ENCODE measurements around the gene MRPL16. TPM values are rescaled to one million over a fixed set of nuclear protein-coding genes. Genes with fewer than 3 reads are reported as not detected.

Gene MRPL16
- total and polyA plus RNA-seq, 2 of the 13 experiments (the other 11 are each of a cell fraction or from before 2014, with no cell fraction given) = 45.3 to 62.6 TPM

DNA sequence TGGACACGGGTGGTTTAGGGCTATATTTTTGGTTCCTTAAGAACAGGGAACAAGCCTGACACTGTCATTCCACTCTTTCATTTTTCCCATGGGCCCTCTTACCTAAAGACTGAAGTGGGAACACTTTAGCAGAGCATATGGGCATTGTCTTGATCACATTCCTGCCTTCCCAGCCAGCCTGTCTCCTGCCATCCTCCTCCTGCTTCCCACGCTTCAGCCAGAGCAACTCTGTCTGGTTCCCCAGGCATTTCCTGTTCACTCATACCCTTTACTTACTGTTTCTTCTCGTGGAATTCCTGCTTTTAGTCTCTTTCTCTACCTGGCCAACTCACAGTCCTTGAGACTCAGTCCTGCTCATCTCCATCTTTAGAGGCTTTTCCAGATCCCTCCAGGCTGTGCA lies 22.8 kb downstream of the MRPL16 start (continued):
- TF ChIP-seq, protein P1, sequence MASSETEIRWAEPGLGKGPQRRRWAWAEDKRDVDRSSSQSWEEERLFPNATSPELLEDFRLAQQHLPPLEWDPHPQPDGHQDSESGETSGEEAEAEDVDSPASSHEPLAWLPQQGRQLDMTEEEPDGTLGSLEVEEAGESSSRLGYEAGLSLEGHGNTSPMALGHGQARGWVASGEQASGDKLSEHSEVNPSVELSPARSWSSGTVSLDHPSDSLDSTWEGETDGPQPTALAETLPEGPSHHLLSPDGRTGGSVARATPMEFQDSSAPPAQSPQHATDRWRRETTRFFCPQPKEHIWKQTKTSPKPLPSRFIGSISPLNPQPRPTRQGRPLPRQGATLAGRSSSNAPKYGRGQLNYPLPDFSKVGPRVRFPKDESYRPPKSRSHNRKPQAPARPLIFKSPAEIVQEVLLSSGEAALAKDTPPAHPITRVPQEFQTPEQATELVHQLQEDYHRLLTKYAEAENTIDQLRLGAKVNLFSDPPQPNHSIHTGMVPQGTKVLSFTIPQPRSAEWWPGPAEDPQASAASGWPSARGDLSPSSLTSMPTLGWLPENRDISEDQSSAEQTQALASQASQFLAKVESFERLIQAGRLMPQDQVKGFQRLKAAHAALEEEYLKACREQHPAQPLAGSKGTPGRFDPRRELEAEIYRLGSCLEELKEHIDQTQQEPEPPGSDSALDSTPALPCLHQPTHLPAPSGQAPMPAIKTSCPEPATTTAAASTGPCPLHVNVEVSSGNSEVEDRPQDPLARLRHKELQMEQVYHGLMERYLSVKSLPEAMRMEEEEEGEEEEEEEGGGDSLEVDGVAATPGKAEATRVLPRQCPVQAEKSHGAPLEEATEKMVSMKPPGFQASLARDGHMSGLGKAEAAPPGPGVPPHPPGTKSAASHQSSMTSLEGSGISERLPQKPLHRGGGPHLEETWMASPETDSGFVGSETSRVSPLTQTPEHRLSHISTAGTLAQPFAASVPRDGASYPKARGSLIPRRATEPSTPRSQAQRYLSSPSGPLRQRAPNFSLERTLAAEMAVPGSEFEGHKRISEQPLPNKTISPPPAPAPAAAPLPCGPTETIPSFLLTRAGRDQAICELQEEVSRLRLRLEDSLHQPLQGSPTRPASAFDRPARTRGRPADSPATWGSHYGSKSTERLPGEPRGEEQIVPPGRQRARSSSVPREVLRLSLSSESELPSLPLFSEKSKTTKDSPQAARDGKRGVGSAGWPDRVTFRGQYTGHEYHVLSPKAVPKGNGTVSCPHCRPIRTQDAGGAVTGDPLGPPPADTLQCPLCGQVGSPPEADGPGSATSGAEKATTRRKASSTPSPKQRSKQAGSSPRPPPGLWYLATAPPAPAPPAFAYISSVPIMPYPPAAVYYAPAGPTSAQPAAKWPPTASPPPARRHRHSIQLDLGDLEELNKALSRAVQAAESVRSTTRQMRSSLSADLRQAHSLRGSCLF (CRISPR knock-in tag; IDR thresholded peaks at IDR 0.05; ENCODE audit: borderline replicate concordance) = no peak

GRCh38 chr11:59787255-59787588 lies 23.4 kb downstream of the MRPL16 start:
- ChIA-PET POLR2A (interaction anchor here (0.8 to 2.1 kb wide), 7 partner anchors 9 to 33 kb away, joined by 3 to 9 read pairs (median 3); partner anchors contain the start of gene MRPL16), CTCF (ENCODE audit: low intra/inter-chr PET ratio, low total read pairs) (no interaction called here)
- H3K4me1 ChIP-seq (ENCODE audit: insufficient read depth, low read length) = peaks cover 15% of the 10 kb centered on the region
- FAIRE-seq (no peak), ATAC-seq (peak; percentile 83; the same call in 2 of the 3 replicates), DNase-seq (ENCODE audit: low spot score) (no peak)
- peaks cover 8 to 12% of the 10 kb centered on the region in 2 experiments; a peak in 4 of 5 replicates for H3K36me3 ChIP-seq (replicated peaks in 1 of 2; ENCODE audit: control insufficient read depth in 1 of 2, insufficient read depth in 2 of 2, low read length in 2 of 2)
- H3K79me2 ChIP-seq (ENCODE audit: insufficient read depth, low read length) = no peaks in the 10 kb centered on the region
- no peaks in the 10 kb centered on the region for H4K20me1 ChIP-seq (ENCODE audit: insufficient read depth, low read length)
- in situ Hi-C loops (cut with HindIII; ENCODE audit: extremely low pct_ligation_motif_present, low pct_unique_long_range_greater_than_20kb) (no loop called here), intact Hi-C loops (cut with micrococcal nuclease; ENCODE audit: unreplicated experiment) (loop anchor here (1.0 to 5.0 kb wide), 2 partner anchors 11 to 35 kb away; no protein-coding TSS in a partner anchor)
- no TSS peak for BruUV-seq (replicated peaks)
- H3K4me2 ChIP-seq (ENCODE audit: low read depth, low read length) = peak overlapping the region; percentile 28
- 87% methylated on average over 4 of the region's 4 CpGs for WGBS (ENCODE audit: low lambda C conversion rate)
- H3K27ac ChIP-seq (ENCODE audit: extremely low read length, insufficient read depth, low read length) = no peak overlapping the region
- no peak overlapping the region for H2AFZ ChIP-seq (ENCODE audit: low read length)
- no peak overlapping the region for H3K4me3 ChIP-seq (replicated peaks in 1 of 3; ENCODE audit: insufficient read depth in 1 of 3, low read depth in 2 of 3, low read length in 3 of 3)
- no peak overlapping the region for H3K9ac ChIP-seq (ENCODE audit: insufficient read depth, low read depth, low read length)
- H3K9me3 ChIP-seq (ENCODE audit: low read length) = no peaks in the 10 kb centered on the region
- H3K27me3 ChIP-seq (ENCODE audit: control insufficient read depth in 1 of 2, insufficient read depth in 2 of 2, low read length in 2 of 2) = no peaks in the 10 kb centered on the region
- TF ChIP-seq ZNF691 (CRISPR knock-in tag; IDR thresholded peaks at IDR 0.05; ENCODE audit: borderline replicate concordance, low read depth) (0 out of 2 replicates have a peak, but pooled peaks have one; percentile 4), KMT2B (CRISPR knock-in tag; IDR thresholded peaks at IDR 0.05) (no peak), PAWR (CRISPR knock-in tag; IDR thresholded peaks at IDR 0.05; ENCODE audit: borderline replicate concordance) (no peak), TCF7L2 (IDR thresholded peaks at IDR 0.05; ENCODE audit: low read depth, low read length) (no peak), MTF2 (CRISPR knock-in tag; IDR thresholded peaks at IDR 0.05; ENCODE audit: borderline replicate concordance) (no peak), ZFP36L1 (CRISPR knock-in tag; IDR thresholded peaks at IDR 0.05) (peak; percentile 59; the same call in 1 of the 2 replicates), ZNF710 (CRISPR knock-in tag; IDR thresholded peaks at IDR 0.05; ENCODE audit: borderline replicate concordance) (no peak), HDAC6 (IDR thresholded peaks at IDR 0.05; ENCODE audit: low read depth, low read length) (no peak), IRF2 (CRISPR knock-in tag; IDR thresholded peaks at IDR 0.05) (no peak), ATRX (CRISPR knock-in tag; IDR thresholded peaks at IDR 0.05; ENCODE audit: borderline replicate concordance) (no peak)
